ENCODE data around the gene GRAMD1A. TPM values are rescaled to one million over a fixed set of nuclear protein-coding genes. Genes with fewer than 3 reads are reported as not detected.
"Not testable (repeated sequence)": the region's sequence is repeated elsewhere in the genome, so short reads cannot be mapped to it uniquely, and the experiment has no call there.

Gene GRAMD1A
- total RNA-seq, 1 donor from 2014 or later: 26.2 TPM

- intact Hi-C loops (cut with micrococcal nuclease): no loop called here
- TF ChIP-seq CTCF (IDR thresholded peaks at IDR 0.05; ENCODE audit: borderline replicate concordance): no peak
- Histone ChIP-seq H3K27ac (replicated peaks) (peak overlapping the region; percentile 76), H3K36me3 (peaks cover 40% of the 10 kb centered on the region), H3K4me1 (peaks cover 76% of the 10 kb centered on the region), H3K4me3 (no peak overlapping the region), H3K9me3 (replicated peaks) (no peaks in the 10 kb centered on the region), H3K27me3 (ENCODE audit: low read depth) (no peaks in the 10 kb centered on the region)
- no peak for DNase-seq
These were observed 6.3 kb downstream of the GRAMD1A start for GRCh38 chr19:35006342-35006998.

- peak overlapping the region; percentile 76 for H3K27ac ChIP-seq (replicated peaks)
- TF ChIP-seq CTCF (IDR thresholded peaks at IDR 0.05; ENCODE audit: borderline replicate concordance): no peak
- no peaks in the 10 kb centered on the region for H3K9me3 ChIP-seq (replicated peaks)
- intact Hi-C loops (cut with micrococcal nuclease): no loop called here
- no peak for DNase-seq
- H3K36me3 ChIP-seq: peaks cover 43% of the 10 kb centered on the region
- no peak overlapping the region for H3K4me3 ChIP-seq
- peaks cover 74% of the 10 kb centered on the region for H3K4me1 ChIP-seq
- no peaks in the 10 kb centered on the region for H3K27me3 ChIP-seq (ENCODE audit: low read depth)
These were observed 6.9 kb downstream of the GRAMD1A start for GRCh38 chr19:35006999-35007365.

GRCh38 chr19:35007427-35007826 is 7.3 kb downstream of the GRAMD1A start:
- peaks cover 74% of the 10 kb centered on the region for H3K4me1 ChIP-seq
- H3K36me3 ChIP-seq: peaks cover 39% of the 10 kb centered on the region
- intact Hi-C loops (cut with micrococcal nuclease); H3K27me3 ChIP-seq (ENCODE audit: low read depth); H3K4me3 ChIP-seq; H3K9me3 ChIP-seq (replicated peaks); DNase-seq: not testable (repeated sequence)
- H3K27ac ChIP-seq (replicated peaks): peak overlapping the region; percentile 76

- DNase-seq: no peak
- peak overlapping the region; percentile 76 for H3K27ac ChIP-seq (replicated peaks)
- no peaks in the 10 kb centered on the region for H3K9me3 ChIP-seq (replicated peaks)
- peaks cover 70% of the 10 kb centered on the region for H3K4me1 ChIP-seq
- H3K27me3 ChIP-seq (ENCODE audit: low read depth): no peaks in the 10 kb centered on the region
- intact Hi-C loops (cut with micrococcal nuclease): no loop called here
- H3K4me3 ChIP-seq: no peak overlapping the region
- TF ChIP-seq CTCF (IDR thresholded peaks at IDR 0.05; ENCODE audit: borderline replicate concordance): no peak
- peaks cover 43% of the 10 kb centered on the region for H3K36me3 ChIP-seq
These were observed 8.8 kb downstream of the GRAMD1A start for GRCh38 chr19:35008891-35009341.

GRCh38 chr19:35009424-35010415 is 9.6 kb downstream of the GRAMD1A start:
- no peak for TF ChIP-seq CTCF (IDR thresholded peaks at IDR 0.05; ENCODE audit: borderline replicate concordance)
- peak overlapping the region; percentile 76 for H3K27ac ChIP-seq (replicated peaks)
- H3K9me3 ChIP-seq (replicated peaks): no peaks in the 10 kb centered on the region
- peaks cover 51% of the 10 kb centered on the region for H3K36me3 ChIP-seq
- peaks cover 62% of the 10 kb centered on the region for H3K4me1 ChIP-seq
- DNase-seq: no peak
- no peaks in the 10 kb centered on the region for H3K27me3 ChIP-seq (ENCODE audit: low read depth)
- intact Hi-C loops (cut with micrococcal nuclease): no loop called here
- H3K4me3 ChIP-seq: no peak overlapping the region

Measured in left ventricle myocardium inferior (tissue), 1 donor.